ENCODE results near the gene KLHL25. TPM values are rescaled to one million over a fixed set of nuclear protein-coding genes. Genes with fewer than 3 reads are reported as not detected.

The KLHL25 gene
- total RNA-seq, 1 experiment from 2014 or later, result 18.4 TPM

DNA sequence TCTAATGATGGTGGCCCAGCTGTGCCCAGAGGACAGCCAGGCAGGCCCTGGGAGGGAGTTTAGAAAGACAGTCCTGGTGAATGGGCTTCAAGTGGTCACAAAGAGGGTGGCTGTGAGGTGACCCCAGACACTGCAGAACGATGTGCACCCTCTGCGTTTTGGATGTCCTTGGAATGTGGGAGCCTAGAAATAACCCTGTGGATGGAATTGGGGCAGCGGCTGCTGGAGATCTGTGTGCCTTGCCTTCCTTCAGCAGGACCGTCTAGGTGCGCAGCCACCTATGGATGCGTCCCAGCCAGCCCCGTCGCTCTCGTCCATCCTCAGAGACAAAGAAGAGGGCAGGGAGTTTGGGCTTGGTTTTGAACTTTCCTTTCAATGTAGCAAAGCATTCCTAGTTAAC lies 46.5 kb downstream of the KLHL25 start:
- H3K9ac ChIP-seq (ENCODE audit: extremely low read depth, insufficient read length, low read length), result no peak overlapping the region
- no peak overlapping the region for H4K8ac ChIP-seq (replicated peaks; ENCODE audit: insufficient read length, low read depth, low read length)
- no peak overlapping the region for H3K23ac ChIP-seq (ENCODE audit: insufficient read length, low read depth, low read length)
- H3K4me2 ChIP-seq (ENCODE audit: insufficient read depth, insufficient read length, low read length), result no peak overlapping the region
- H3K27ac ChIP-seq (ENCODE audit: insufficient read length, low read depth, low read length), result no peak overlapping the region
- H3K56ac ChIP-seq (ENCODE audit: insufficient read length, low read depth, low read length), result no peak overlapping the region
- no peak overlapping the region for H3K14ac ChIP-seq (ENCODE audit: insufficient read depth, low read length)
- no peak overlapping the region for H2AFZ ChIP-seq (ENCODE audit: low read length)
- WGBS (ENCODE audit: extremely low coverage, insufficient read length, low lambda C conversion rate), result no CpG with 5 or more reads among the region's 9 CpGs
- no peak overlapping the region for H3K18ac ChIP-seq (ENCODE audit: insufficient read length, low read depth, low read length)
- no peak overlapping the region for H3T11ph ChIP-seq (ENCODE audit: low read length)
- TF ChIP-seq, protein P1, sequence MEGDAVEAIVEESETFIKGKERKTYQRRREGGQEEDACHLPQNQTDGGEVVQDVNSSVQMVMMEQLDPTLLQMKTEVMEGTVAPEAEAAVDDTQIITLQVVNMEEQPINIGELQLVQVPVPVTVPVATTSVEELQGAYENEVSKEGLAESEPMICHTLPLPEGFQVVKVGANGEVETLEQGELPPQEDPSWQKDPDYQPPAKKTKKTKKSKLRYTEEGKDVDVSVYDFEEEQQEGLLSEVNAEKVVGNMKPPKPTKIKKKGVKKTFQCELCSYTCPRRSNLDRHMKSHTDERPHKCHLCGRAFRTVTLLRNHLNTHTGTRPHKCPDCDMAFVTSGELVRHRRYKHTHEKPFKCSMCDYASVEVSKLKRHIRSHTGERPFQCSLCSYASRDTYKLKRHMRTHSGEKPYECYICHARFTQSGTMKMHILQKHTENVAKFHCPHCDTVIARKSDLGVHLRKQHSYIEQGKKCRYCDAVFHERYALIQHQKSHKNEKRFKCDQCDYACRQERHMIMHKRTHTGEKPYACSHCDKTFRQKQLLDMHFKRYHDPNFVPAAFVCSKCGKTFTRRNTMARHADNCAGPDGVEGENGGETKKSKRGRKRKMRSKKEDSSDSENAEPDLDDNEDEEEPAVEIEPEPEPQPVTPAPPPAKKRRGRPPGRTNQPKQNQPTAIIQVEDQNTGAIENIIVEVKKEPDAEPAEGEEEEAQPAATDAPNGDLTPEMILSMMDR (conservative IDR thresholded peaks at IDR 0.05), result no peak
- H3K23me2 ChIP-seq (ENCODE audit: insufficient read length, low read depth, low read length, poor library complexity, severe bottlenecking), result peaks cover 4% of the 10 kb centered on the region
- H2BK5ac ChIP-seq (ENCODE audit: insufficient read length, low read length), result no peak overlapping the region
- H3K4ac ChIP-seq (ENCODE audit: low read depth, low read length), result no peak overlapping the region
- Mint-ChIP-seq H3K36me3 (ENCODE audit: insufficient read depth in 1 of 3, low read depth in 3 of 3) (peaks cover 16 to 55% (median 45%) of the 10 kb centered on the region in 3 experiments; a peak in 6 of 7 replicates), H3K27me3 (ENCODE audit: low read depth) (no peaks in the 10 kb centered on the region; the same call in 1 of the 2 replicates), H3K4me1 (peaks cover 62 to 63% of the 10 kb centered on the region in 2 experiments), H3K4me3 (no peak overlapping the region), H3K9me3 (no peaks in the 10 kb centered on the region), H3K27ac (peak overlapping the region in 2 of 3 experiments; percentile 36 to 89; a peak in 2 of 7 replicates)
- no peak overlapping the region for H2BK12ac ChIP-seq (ENCODE audit: insufficient read length, low read depth, low read length)
- no peak overlapping the region for H4K91ac ChIP-seq (ENCODE audit: insufficient read length, low read depth, low read length)
- no peak overlapping the region for H2AK5ac ChIP-seq (ENCODE audit: insufficient read length, low read length)
- H3K79me1 ChIP-seq (ENCODE audit: insufficient read depth, low read depth, low read length, poor library complexity, severe bottlenecking), result no peaks in the 10 kb centered on the region
- H3K4me1 ChIP-seq (ENCODE audit: insufficient read depth, low read length), result peaks cover 5% of the 10 kb centered on the region; the same call in 1 of the 2 replicates
- no peaks in the 10 kb centered on the region for H3K9me3 ChIP-seq (ENCODE audit: control insufficient read depth, low read depth, low read length)
- H2BK15ac ChIP-seq (ENCODE audit: low read depth, low read length), result no peak overlapping the region
- no peaks in the 10 kb centered on the region for H3K27me3 ChIP-seq (ENCODE audit: insufficient read depth, low read length)
- no peak overlapping the region for H2BK120ac ChIP-seq (ENCODE audit: low read depth, low read length, poor library complexity, severe bottlenecking)
- DNase-seq, result peak; percentile 24
- H2BK20ac ChIP-seq (ENCODE audit: low read depth, low read length, poor library complexity, severe bottlenecking), result no peak overlapping the region
- no peaks in the 10 kb centered on the region for H4K20me1 ChIP-seq (ENCODE audit: control insufficient read depth, insufficient read depth, insufficient read length)
- H3K79me2 ChIP-seq (ENCODE audit: insufficient read depth, low read length), result no peaks in the 10 kb centered on the region
- H4K5ac ChIP-seq (ENCODE audit: insufficient read length, low read depth, low read length), result no peak overlapping the region
